SJCRH30 (cell line): ENCODE data around the gene CDH4. TPM values are rescaled to one million over a fixed set of nuclear protein-coding genes. Genes with fewer than 3 reads are reported as not detected.
"Not testable (repeated sequence)": the region's sequence is repeated elsewhere in the genome, so short reads cannot be mapped to it uniquely, and the experiment has no call there.

ENCODE experiments used
- DNase-seq, 2 experiments: peaks; one replicate each; pipeline ENCODE4 v3.0.0-alpha.2; 2015 to 2020
- H3K27ac ChIP-seq: fragments of 250-450 bp; sonication (Bioruptor Pico); 2 replicates; pipeline ENCODE4 v1.5.1; 2020; ENCODE audit warnings: mild to moderate bottlenecking, moderate library complexity
- H3K27me3 ChIP-seq: fragments of 250-450 bp; sonication (Bioruptor Pico); 2 replicates; pipeline ENCODE4 v1.5.1; 2020; ENCODE audit warnings: mild to moderate bottlenecking, moderate library complexity
- H3K36me3 ChIP-seq: fragments of 250-450 bp; sonication (Bioruptor Pico); 2 replicates; pipeline ENCODE4 v1.5.1; 2020; ENCODE audit warnings: mild to moderate bottlenecking, moderate library complexity
- H3K4me1 ChIP-seq: fragments of 250-450 bp; sonication (Bioruptor Pico); 2 replicates; pipeline ENCODE4 v1.5.1; 2020; ENCODE audit warnings: mild to moderate bottlenecking, moderate library complexity
- H3K4me3 ChIP-seq: fragments of 250-450 bp; sonication (Bioruptor Pico); 2 replicates; pipeline ENCODE4 v1.5.1; 2020; ENCODE audit warnings: mild to moderate bottlenecking, moderate library complexity
- H3K9me3 ChIP-seq: fragments of 250-450 bp; sonication (Bioruptor Pico); replicated peaks from 2 replicates; pipeline ENCODE4 v1.5.1; 2020; ENCODE audit warnings: mild to moderate bottlenecking, moderate library complexity
- total RNA-seq: library from RNA; depleted of rRNA; stranded (reverse); fragments of >200 nt; shearing (Covaris generic); gene quantifications from 2 replicates; pipeline ENCODE4 v1.2.3, GENCODE V29; 2014

Gene CDH4
- total RNA-seq, 1 experiment from 2014 or later = 0.06 TPM

- H3K27ac ChIP-seq, H3K4me3 ChIP-seq, H3K4me1 ChIP-seq, H3K9me3 ChIP-seq, H3K27me3 ChIP-seq, DNase-seq: not testable (repeated sequence)
- peaks cover 15% of the 10 kb centered on the region for H3K36me3 ChIP-seq
Observed at GRCh38 chr20:61984431-61984830, 732.4 kb downstream of the CDH4 start.

- H3K36me3 ChIP-seq = peaks cover 18% of the 10 kb centered on the region
- no peaks in the 10 kb centered on the region for H3K4me1 ChIP-seq
- DNase-seq = no peak
- no peaks in the 10 kb centered on the region for H3K9me3 ChIP-seq
- H3K27me3 ChIP-seq = no peaks in the 10 kb centered on the region
- H3K27ac ChIP-seq = no peak overlapping the region
- H3K4me3 ChIP-seq = no peak overlapping the region
Observed at GRCh38 chr20:61985096-61985495, 733.0 kb downstream of the CDH4 start.

- Histone ChIP-seq H3K36me3 (peaks cover 34% of the 10 kb centered on the region), H3K4me3 (no peak overlapping the region), H3K4me1 (no peaks in the 10 kb centered on the region), H3K27me3 (no peaks in the 10 kb centered on the region), H3K27ac (no peak overlapping the region), H3K9me3 (peaks cover 6% of the 10 kb centered on the region)
- DNase-seq = no peak
Observed at GRCh38 chr20:61986762-61987321, 734.8 kb downstream of the CDH4 start.

- Histone ChIP-seq H3K36me3 (peaks cover 51% of the 10 kb centered on the region), H3K4me3 (no peak overlapping the region), H3K27ac (no peak overlapping the region), H3K9me3 (peaks cover 12% of the 10 kb centered on the region), H3K27me3 (no peaks in the 10 kb centered on the region), H3K4me1 (no peaks in the 10 kb centered on the region)
- no peak for DNase-seq
Observed at GRCh38 chr20:61988665-61989064, 736.6 kb downstream of the CDH4 start.

GRCh38 chr20:61989741-61990140, 737.7 kb downstream of the CDH4 start:
- no peak for DNase-seq
- H3K36me3 ChIP-seq = peaks cover 60% of the 10 kb centered on the region
- peaks cover 12% of the 10 kb centered on the region for H3K9me3 ChIP-seq
- H3K4me3 ChIP-seq = no peak overlapping the region
- H3K27me3 ChIP-seq = no peaks in the 10 kb centered on the region
- no peak overlapping the region for H3K27ac ChIP-seq
- no peaks in the 10 kb centered on the region for H3K4me1 ChIP-seq
